Skeletal muscle satellite cell (primary cell): ENCODE results near the gene TYW1. TPM values are rescaled to one million over a fixed set of nuclear protein-coding genes. Genes with fewer than 3 reads are reported as not detected.
"Not testable (repeated sequence)": the region's sequence is repeated elsewhere in the genome, so short reads cannot be mapped to it uniquely, and the experiment has no call there.

Experiments used
- H3K27me3 ChIP-seq: 2 replicates; pipeline ENCODE4 v1.7.0; 2013; ENCODE audit warnings: low read length; ENCODE audit not compliant: control insufficient read depth, insufficient read depth
- H3K36me3 ChIP-seq: 2 replicates; pipeline ENCODE4 v1.7.0; 2013; ENCODE audit warnings: mild to moderate bottlenecking, control low read depth, low read length; ENCODE audit not compliant: insufficient read depth
- H3K4me1 ChIP-seq: 2 replicates; pipeline ENCODE4 v1.7.0; 2013; ENCODE audit warnings: low read length; ENCODE audit not compliant: control insufficient read depth, insufficient read depth
- H3K4me2 ChIP-seq: 2 replicates; pipeline ENCODE4 v1.7.0; 2013; ENCODE audit warnings: mild to moderate bottlenecking, low read length
- H3K4me3 ChIP-seq: 2 replicates; pipeline ENCODE4 v1.7.0; 2013; ENCODE audit warnings: low read length
- H3K9ac ChIP-seq: 2 replicates; pipeline ENCODE4 v1.7.0; 2013; ENCODE audit warnings: mild to moderate bottlenecking, low read depth, low read length, moderate library complexity
- H3K9me3 ChIP-seq: replicated peaks from 2 replicates; pipeline ENCODE4 v1.7.0; 2013; ENCODE audit warnings: mild to moderate bottlenecking, control low read depth, low read length
- small RNA-seq: library from RNA; depleted of rRNA; stranded (forward); fragments of <200 nt; gene quantifications from one replicate; pipeline ENCODE3, GENCODE V24; 2012

The TYW1 gene

GRCh38 chr7:67248364-67248763, 251.7 kb downstream of the TYW1 start:
- not testable (repeated sequence) for H3K36me3 ChIP-seq, H3K9me3 ChIP-seq, H3K4me1 ChIP-seq, H3K4me2 ChIP-seq, H3K4me3 ChIP-seq, H3K27me3 ChIP-seq, H3K9ac ChIP-seq

GRCh38 chr7:67251986-67252558, 255.4 kb downstream of the TYW1 start:
- Histone ChIP-seq H3K27me3 (no peaks in the 10 kb centered on the region), H3K4me3 (no peak overlapping the region), H3K4me2 (no peak overlapping the region)

DNA sequence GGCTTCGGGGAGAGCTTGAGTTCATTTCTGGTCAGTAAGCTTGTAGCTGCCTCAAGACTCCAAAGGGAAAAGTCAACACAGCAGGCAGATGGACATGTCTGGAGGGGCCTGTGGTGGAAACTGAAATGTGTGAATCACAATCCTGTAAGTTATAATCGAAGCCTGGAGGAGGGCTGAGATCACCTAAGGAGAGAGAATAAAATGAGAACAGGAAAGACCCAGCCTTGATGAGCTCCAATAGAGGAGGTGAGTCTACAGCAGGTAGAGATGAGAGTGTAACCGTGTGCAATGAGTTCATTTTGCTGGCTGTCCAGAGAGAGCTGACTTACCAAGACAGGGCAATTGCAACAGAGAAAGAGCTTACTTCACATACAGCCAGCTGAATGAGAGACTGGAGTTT, 258.4 kb downstream of the TYW1 start:
- H3K27me3 ChIP-seq: not testable (repeated sequence)

More at GRCh38 chr7:67251986-67252558, 255.4 kb downstream of the TYW1 start:
- Histone ChIP-seq H3K9me3 (no peaks in the 10 kb centered on the region), H3K9ac (no peak overlapping the region), H3K4me1 (no peaks in the 10 kb centered on the region), H3K36me3 (no peaks in the 10 kb centered on the region)

DNA sequence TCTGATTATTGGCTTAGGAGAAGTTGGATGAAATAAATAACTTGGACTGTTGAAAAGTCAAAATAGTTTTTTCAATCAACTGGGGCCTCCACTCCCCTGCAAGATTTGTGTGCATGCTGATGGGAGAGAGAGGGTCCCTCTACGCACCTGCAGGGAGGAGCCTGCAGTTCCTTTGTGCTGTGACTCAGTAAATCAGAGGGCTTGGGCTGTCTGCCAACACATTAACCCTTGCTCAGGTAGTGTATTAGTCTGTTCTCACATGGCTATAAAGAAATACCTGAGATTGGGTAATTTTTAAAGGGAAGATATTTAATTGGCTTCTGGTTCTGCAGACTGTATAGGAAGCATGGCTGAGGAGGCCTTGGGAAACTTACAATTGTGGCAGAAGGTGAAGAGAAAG, 261.1 kb downstream of the TYW1 start:
- not testable (repeated sequence) for H3K4me3 ChIP-seq, H3K4me2 ChIP-seq, H3K4me1 ChIP-seq, H3K27me3 ChIP-seq, H3K36me3 ChIP-seq, H3K9ac ChIP-seq, H3K9me3 ChIP-seq

More for the DNA sequence above, 258.4 kb downstream of the TYW1 start:
- not testable (repeated sequence) for H3K36me3 ChIP-seq, H3K4me3 ChIP-seq, H3K4me1 ChIP-seq, H3K9ac ChIP-seq, H3K9me3 ChIP-seq, H3K4me2 ChIP-seq

DNA sequence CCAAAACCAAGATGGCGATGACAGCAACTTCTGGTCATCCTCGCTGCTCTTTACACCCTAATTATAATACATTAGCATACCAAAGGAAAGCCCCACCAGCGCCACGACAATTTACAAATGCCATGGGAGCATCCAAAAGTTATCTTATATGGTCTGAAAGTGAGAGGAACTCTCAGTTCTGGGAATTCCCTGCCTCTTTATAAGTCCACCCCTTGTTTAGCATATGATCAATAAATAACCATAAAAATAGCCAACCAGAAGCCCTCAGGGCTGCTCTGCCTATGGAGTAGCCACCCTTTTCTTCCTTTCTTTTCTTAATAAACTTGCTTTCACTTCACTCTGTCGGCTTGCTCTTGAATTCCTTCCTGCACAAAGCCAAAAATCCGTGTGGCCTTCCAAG, 262.7 kb downstream of the TYW1 start:
- H3K9me3 ChIP-seq, H3K27me3 ChIP-seq, H3K4me2 ChIP-seq, H3K9ac ChIP-seq, H3K4me3 ChIP-seq, H3K4me1 ChIP-seq, H3K36me3 ChIP-seq: not testable (repeated sequence)

DNA sequence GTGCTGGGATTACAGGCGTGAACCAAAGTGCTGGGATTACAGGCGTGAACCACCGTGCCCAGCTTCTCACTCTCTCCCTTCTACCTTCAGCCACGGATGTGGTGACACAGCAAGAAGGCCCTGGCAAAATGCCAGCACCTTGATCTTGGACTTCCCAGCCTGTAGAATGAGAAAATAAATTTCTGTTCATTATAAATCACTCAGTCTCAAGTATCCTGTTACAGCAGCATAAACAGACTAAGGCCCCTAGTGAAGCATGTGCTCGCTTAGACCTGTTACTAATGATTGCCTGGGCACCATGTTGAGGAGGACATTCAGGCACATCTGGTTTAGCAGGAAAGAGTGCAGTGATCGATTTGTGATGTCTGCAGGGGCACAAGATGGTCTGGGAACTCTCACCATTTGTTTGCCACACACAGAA, 263.5 kb downstream of the TYW1 start:
- not testable (repeated sequence) for H3K4me1 ChIP-seq, H3K36me3 ChIP-seq, H3K9ac ChIP-seq, H3K27me3 ChIP-seq, H3K9me3 ChIP-seq, H3K4me3 ChIP-seq, H3K4me2 ChIP-seq

- not testable (repeated sequence) for H3K4me1 ChIP-seq, H3K36me3 ChIP-seq, H3K9ac ChIP-seq, H3K27me3 ChIP-seq, H3K9me3 ChIP-seq, H3K4me3 ChIP-seq, H3K4me2 ChIP-seq
Measured at GRCh38 chr7:67264000-67264399, 267.4 kb downstream of the TYW1 start.

DNA sequence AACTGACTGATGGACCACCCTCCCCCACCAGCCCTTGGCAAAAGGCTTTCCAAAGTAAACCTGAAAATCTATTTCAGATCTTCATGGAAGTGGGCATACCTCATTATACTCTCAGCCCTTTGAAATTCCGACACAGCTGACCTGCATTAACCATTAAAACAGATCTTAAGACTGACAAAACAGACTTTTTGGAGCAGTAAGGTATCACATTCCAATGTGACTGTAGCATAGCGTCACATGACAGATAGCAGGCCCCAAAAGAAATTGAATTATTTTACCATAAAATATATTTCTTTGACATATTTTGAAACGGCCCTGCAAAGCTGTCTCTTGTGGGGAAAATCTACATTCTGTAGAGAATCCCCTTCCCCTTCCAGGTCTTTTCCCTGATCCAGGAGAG, 269.4 kb downstream of the TYW1 start:
- not testable (repeated sequence) for H3K4me1 ChIP-seq, H3K27me3 ChIP-seq, H3K9me3 ChIP-seq, H3K9ac ChIP-seq, H3K4me3 ChIP-seq, H3K36me3 ChIP-seq, H3K4me2 ChIP-seq

DNA sequence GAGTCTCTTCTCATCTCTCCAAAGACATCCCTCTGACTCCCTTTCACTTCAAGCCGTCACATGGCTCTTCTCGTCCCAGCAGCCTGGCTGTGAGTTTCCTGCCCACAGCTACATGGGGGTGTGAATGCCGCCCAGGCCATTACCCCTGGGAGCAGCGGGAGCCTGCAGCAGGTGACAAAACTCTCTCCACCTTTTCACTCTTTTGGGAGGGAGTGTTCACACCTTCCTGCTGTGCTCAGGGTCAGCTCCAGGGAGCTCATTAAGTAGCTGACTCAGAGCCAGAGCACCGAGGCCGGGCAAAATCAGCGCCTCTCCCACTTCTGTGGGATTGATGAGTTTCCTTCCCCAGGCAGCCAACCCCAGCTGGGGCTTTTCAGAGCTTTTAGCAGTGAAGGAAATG, 271.3 kb downstream of the TYW1 start:
- no peaks in the 10 kb centered on the region for H3K27me3 ChIP-seq
- no peaks in the 10 kb centered on the region for H3K4me1 ChIP-seq
- no peak overlapping the region for H3K9ac ChIP-seq
- H3K4me2 ChIP-seq: no peak overlapping the region
- no peaks in the 10 kb centered on the region for H3K36me3 ChIP-seq
- H3K4me3 ChIP-seq: no peak overlapping the region
- no peaks in the 10 kb centered on the region for H3K9me3 ChIP-seq

DNA sequence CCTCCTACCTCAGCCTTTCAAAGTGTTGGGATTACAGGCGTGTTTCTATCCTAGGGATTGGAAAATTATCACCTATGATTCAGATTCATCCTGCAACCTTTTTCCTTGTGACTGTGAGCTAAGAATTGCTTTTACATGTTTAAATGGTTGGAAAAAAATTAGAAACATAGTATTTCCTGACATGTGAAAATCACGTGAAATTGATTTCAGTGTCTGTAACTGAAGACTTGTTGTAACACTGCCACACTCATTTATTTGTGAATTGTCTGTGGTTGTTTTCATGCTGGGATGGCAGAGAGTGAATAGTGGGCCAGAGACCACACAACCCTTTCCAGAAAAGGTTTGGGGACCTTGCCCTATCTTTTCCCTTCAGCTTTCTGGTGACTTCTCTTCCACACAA, 273.3 kb downstream of the TYW1 start:
- not testable (repeated sequence) for H3K4me3 ChIP-seq, H3K4me2 ChIP-seq, H3K9me3 ChIP-seq, H3K9ac ChIP-seq, H3K4me1 ChIP-seq, H3K36me3 ChIP-seq, H3K27me3 ChIP-seq

Small RNAs within 50 kb of the gene (small RNA-seq; reads per million reads assigned to genes)
- gene AC073089.1 (not detected), gene MIR4650-1 (not detected), gene RN7SL43P (not detected)
